Fibroblast of skin of right quadriceps (primary cell): ENCODE measurements around the gene TPD52L1.

Experiments
- DNase-seq: peaks from one replicate; pipeline ENCODE4 v3.0.0-alpha.2; 2013

TPD52L1 gene

GRCh38 chr6:125213939-125214338 is 60.4 kb downstream of the TPD52L1 start:
- DNase-seq, result no peak

- DNase-seq, result no peak
Observed at GRCh38 chr6:125215252-125215819, 61.8 kb downstream of the TPD52L1 start.

DNA sequence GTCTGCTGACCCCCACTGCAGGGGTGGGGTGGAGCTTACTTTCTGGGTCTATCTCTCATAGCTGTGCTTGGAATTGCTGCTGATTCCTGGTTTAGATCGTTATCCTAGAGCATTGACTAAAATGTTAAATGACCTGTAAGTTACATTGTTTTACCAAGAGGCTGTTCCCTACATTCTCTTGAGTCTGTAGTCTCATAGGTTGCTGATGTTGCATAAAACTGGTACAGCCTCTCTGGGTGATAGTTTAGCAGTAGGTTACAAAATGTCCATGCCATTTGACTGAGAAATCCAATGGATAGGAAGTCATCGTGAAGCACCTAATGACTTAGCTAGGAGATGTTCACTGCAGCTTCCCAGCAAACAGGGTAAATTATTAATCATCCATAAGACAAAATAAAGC is 62.4 kb downstream of the TPD52L1 start:
- no peak for DNase-seq

- no peak for DNase-seq
Observed at GRCh38 chr6:125217369-125217768, 63.8 kb downstream of the TPD52L1 start.

GRCh38 chr6:125217992-125218391 is 64.4 kb downstream of the TPD52L1 start:
- DNase-seq, result no peak

- DNase-seq, result no peak
Observed at GRCh38 chr6:125219361-125219895, 65.9 kb downstream of the TPD52L1 start.

DNA sequence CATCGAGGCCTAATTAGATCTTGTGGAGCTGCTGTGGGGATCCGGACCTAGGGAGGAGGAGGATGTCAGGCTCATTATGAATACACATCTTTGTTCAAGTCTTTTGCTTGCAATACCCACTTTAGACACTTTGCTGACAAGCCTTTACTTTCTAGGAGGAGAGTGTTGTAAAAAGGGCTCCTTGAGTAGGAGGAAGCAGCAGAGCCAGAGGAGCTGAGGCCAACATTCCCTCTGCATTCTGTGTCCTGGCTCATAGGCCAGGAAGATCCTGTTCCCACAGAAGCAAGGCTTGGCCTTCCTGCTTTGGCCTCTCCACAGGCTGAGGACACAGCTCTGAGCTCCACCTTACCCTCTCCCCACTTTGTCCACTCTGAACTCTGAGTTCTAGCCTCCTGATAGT is 67.1 kb downstream of the TPD52L1 start:
- no peak for DNase-seq

GRCh38 chr6:125222531-125223455 is 69.2 kb downstream of the TPD52L1 start:
- DNase-seq, result no peak

DNA sequence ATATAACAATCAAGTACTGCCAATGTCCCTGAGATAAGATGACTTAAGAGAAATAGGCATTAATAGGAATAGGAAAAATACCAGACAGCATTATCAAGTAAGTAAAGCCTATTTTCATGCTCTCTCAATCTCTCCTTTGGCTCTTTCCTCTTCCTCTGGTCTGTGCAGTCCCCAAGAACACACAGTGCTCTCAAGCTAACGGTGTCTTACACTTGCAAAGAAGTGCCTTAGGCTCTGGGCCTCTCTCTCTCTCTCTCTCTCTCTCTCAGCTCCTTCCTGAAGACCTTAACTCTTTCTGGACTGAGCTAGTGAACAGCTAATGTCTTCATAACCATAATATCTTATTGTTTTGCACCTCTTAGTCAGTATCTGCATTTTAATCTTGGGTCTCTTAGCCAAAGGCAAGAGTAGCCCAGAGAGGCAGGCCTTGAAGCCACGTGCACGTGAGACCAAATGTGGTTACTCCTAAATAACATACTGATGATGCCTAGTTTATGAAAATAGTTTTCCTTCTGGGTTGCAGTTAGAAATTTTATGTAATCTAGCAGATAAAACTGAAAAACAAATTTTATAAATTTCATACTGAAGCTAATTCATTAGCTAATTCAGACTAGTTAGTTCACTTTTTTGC is 70.8 kb downstream of the TPD52L1 start:
- DNase-seq, result no peak

GRCh38 chr6:125227244-125227643 is 73.7 kb downstream of the TPD52L1 start:
- no peak for DNase-seq

DNA sequence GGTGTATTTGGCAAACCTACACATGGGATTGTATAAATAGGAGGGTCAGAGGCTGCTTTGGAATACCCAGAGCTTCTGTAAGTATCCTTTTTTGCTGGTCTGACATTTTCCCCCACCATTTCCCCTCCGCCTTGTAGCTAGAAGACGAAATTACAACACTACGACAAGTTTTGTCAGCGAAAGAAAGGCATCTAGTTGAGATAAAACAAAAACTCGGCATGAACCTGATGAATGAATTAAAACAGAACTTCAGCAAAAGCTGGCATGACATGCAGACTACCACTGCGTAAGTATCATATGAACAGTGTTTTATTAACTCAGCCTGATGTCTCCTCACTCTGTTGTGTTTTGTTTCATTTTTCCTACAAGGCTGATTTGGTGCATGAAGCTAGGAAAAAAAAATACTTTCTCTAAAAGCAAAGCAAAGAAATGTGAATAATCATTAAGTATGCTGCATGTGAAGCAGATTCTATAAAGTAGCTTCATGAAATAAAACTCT is 75.5 kb downstream of the TPD52L1 start:
- DNase-seq, result no peak

DNA sequence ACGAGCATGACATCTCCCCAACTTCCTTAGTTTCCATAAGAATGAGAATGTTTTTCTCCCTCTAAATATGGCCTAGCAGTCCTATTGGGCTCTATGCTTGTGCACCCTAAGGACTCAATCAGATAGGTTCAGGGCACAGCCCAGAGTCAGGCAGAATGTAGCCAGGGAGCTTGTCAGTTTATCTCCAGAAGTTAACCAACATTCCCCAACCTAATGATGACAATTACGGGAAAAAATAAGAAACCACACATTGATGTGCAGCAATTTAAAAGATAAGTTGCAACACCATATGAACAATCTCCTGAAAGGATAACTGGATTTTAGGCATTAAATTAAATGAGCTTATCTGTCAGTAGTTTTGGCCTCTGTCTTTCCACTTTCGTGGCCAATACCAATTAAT is 77.1 kb downstream of the TPD52L1 start:
- peak; percentile 51 for DNase-seq

DNA sequence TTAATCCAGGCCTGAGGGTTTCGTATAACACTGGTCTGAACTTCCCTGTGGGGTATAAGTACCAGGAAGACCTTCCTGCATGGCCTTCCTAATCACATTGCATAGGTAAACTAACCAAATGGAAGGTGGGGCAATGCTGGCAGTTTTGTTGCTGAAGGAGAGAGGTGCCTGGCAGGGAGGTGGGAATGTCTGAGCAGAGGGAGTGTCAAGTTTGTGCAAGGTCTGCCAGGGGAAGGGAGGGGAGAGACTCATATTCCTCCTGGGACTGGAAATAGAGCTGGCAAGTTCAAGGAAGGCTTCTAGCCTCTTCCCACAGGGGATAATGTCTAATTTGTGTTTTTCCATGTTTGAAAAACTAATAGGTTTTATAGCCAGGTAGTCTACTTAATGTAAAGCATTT is 77.6 kb downstream of the TPD52L1 start:
- no peak for DNase-seq

GRCh38 chr6:125231574-125232343 is 78.2 kb downstream of the TPD52L1 start:
- peak; percentile 32 for DNase-seq

- DNase-seq, result peak; percentile 81
Observed at GRCh38 chr6:125232466-125232865, 78.9 kb downstream of the TPD52L1 start.

DNA sequence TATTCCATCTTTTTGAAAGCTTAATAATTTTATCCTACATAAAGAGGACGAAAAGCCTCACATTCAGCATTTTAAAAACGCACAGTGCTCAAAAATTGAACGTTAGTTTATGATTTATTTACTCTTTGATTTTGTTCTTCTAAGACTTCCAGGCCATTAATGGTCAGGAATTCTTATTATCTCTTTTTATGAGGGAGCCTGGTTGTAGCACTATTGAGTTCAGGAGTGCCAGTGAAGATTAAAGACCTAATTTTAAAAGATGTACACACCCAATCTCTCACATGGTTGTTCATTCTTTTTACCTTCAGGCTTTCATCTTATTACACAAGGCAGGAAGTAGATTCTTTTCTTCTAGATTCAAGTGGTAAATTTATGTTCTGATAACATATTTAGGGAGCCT is 79.6 kb downstream of the TPD52L1 start:
- DNase-seq, result no peak

DNA sequence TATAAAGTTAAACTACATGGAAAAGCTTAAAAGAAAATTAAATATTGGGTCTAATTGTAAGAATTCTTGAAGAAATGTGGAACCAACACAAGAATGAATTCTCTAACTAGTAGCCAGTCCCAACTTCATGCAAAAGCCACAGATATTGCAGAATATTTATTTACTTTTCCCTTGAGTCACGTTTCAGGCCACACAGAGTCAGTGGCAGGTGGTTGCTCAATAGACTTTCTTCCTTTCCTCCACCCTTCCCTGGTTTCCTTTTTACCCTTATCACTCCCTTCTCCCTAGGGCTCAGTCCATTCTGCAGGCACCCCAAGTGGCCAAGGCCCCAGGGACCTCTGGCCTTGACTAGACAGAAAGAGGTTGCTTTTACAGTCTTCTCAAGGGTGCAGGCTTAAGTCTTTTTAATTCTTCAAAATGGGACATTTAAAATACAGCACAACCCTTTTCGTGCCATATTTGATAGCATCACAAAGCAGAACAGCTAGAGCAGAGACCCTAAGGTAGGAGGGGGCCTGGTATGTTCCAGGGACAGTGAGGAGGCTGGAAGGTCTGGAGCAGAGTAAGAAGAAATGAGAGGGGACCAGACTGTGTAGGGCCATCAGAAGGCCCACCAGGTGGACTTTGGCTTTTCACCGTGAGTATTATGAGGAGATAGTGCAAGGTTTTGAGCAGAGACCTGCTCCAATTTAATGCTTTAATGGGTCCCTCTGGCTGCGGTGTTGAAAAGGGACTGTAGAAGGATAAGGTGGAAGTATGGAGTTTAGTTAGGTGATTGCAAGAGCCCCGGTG is 83.2 kb downstream of the TPD52L1 start:
- peak; percentile 31 for DNase-seq

DNA sequence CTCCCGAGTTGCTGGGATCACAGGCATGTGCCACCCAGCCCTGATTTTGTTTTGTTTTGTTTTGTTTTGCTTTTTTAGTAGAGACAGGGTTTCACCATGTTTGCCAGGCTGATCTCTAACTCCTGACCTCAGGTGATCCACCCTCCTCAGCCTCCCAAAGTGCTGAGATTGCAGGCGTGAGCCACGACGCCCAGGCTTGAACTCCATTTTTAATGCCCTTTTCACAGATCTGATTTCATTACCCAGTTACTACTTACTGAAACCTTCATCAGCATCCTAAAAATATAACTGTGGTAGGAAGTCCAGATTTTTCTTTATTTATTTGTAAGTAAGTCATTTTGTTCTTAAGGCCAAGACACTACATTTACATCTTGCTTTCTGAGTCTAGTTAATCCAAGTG is 84.2 kb downstream of the TPD52L1 start:
- DNase-seq, result no peak

GRCh38 chr6:125245109-125245508 is 91.5 kb downstream of the TPD52L1 start:
- no peak for DNase-seq

GRCh38 chr6:125245523-125246264 is 92.1 kb downstream of the TPD52L1 start:
- no peak for DNase-seq

DNA sequence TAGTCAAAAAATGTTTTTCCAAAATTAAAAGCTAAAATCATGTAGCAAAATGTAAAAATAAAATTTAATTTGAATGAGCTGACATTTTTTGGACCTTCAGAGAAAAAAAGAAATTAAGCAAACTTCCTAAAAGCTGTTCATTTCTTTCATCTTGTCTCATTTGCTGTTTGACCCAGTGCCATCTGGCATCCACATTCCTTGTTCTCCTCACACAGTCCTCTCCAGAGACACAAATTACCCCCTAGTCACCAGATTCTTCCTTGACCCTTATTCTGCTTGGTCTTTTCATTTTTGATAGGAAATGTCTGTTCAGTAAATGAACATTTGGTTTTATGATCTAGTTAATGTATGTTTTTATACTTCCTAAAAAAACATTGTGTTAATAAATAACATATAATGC is 93.0 kb downstream of the TPD52L1 start:
- DNase-seq, result no peak
